CMK (cell line): ENCODE results near the gene TMEM198.

Source experiments
- DNase-seq: peaks from one replicate; pipeline ENCODE4 v3.0.0-alpha.2; 2010; ENCODE audit warnings: low read depth

Gene TMEM198

DNA sequence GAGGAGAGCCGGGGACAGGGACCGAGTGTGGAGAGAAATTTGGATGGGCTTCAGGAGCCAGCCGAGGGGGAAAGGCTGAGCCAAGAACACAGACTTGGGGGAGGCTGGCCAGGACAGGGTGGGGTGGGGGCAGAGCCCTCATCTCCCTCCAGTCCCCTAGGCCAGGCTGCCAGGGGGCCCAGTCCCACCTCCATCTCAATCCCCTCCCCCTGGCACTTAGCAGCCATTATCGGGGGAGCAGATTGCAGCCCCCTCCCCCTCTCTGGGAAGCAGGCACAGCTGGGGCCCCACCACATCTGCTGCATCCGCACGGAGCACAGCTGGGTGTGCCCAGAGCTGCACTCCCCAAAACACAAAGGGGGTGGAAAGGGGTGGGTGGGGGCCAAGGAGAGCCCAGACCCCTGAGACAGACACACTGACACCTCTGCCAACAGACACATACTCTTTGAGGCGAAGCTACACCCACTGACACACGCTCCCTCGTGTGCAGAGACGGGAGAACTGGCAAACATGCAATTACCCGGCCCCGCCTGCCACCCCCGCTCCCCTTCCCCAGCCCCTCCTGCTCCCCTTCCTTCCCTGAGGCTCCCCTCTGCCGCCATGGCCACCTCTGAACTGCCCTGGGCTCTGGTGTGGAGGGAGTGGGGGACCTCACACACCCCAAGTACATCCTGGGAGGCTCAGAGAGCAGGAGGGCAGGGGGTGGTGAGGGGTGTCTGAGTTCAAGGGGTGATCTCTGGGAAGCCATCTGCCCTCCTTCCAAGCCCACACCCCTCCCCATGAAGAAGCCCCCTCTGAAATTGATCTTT lies 34.7 kb upstream of the TMEM198 start:
- DNase-seq = no peak

DNA sequence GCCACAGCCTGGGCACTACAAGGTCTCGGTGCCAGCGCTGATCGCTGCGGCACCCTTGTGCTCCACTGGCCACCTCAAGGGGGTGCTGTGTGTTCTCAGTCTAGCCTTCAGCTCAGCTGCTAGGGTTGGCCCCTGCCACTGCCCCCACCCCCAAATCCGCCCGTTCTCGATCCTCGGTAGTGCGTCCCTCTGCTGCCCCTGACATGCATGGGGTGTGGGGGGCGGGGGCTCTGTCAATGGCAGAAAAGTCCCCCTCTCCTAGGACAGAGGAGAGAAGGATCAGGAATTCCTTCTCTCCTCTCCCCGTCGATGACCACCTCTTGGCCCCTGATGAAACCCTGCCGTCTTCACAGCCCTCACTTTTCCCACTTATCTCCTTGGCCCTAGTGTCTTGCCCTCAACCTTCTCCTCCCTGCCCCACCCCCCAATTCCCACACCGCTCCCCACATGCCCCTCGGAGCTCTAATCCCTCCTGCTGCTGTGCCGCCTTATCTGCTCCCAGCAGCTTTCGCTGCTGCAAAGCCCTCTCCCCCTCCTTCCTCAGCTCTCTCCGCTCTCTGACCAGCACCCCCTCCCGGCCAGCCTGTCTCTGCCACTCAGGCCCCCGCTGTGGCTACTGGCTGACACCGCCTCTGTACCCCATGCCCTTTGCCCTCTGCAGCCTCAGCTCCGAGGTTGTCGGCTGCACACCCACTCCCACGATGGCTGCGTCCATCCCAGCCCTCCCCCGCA lies 33.9 kb upstream of the TMEM198 start:
- DNase-seq = peak; percentile 97

DNA sequence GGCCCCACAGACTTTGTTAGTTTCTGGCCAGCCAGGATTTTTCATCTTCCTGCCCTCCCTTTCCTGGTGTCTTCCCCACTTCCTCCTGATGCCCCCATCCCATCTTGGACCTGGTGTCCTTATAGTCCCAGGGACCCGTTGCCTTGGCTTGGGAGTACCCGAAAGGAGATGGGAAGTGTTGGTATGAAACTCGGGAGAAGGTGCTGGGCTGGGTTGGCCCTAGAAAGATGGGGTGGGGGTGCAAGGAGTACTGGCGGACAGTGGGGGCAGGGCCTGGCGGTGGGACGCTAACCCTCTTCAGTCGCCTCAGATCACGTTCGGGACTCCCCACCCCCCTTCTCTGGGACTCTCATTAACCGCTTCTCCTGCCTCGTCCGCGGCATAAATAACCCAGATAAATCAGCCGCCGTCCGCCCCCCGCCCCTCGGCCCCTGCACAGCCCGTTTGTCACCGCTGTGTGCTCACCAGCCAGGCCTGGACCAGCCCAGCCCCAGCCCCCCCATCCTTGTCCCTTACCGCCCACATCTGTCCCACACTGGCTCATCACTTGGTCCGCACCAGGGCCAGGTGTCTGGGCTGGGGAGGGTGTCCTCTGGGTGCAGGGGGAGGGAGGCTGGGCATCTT lies 33.2 kb upstream of the TMEM198 start:
- no peak for DNase-seq

DNA sequence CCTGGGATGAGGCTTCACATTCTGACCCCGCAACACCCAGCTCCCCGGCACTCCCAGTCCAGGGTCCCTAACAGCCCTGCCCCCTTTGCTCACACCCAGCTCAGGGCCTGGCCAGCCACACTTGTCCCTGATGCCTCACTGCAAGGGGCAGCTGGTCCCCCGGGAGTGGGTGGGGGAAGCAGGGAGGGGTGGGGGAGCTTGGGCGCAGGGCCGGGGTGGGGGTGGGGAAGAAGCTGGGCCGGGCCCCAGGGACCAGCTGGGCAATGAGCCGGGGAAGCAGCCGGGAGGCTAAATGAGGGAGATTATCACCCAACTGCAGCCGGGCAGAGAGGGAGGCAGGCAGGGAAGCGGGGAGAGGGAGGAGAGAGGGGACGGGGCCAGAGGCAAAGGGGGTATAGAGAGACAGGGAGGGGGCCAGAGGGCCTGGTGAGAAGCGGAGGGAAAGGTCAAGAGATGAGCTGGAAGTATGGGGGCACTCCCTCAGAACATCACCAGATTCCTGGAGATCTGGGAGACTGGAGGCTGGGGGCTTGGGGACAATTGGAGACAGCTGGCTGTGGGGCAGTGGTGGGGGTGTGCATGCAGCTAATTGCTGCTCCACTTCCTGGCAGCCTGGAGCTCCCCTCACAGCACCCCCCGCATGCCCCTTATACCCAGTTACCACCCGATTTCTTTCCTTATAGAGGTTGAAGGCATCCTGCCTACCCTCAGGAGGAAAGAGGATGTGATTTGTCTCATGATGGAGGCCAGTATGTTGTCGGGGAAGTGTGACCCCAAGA lies 32.1 kb upstream of the TMEM198 start:
- no peak for DNase-seq

DNA sequence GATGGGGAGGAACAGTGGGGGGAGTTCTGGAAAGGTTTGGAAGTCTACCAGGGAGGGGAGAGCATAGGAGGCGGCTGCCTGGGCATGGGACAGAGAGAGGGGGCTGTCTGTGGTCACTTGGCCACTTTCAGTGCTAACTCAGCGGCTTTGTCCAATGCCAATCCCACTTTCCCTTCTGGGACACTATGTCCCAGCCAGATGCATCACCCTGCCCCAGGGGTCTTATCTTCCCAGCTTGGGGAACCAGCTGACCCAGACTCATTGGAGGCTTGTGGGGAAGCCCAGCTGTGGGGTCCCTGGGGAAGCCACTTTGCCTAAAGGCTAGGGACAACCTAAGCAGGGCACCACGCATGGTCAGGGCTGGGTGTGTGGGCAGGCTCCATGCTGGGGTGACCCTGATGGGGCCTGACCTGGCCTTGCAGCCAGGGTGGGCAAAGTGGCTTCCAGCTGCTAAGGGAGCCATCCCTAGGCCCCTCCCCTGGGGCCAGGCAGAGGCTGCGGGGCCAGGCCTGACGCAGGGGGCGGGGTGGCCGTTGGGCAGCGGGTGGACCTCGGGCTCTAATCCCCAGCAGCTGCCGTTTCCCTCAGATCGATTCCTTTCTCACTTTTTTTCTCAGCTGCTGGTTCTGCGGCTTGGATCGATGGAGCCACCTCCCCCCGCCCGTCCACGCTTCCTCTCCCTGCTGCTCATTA lies 31.2 kb upstream of the TMEM198 start:
- no peak for DNase-seq

DNA sequence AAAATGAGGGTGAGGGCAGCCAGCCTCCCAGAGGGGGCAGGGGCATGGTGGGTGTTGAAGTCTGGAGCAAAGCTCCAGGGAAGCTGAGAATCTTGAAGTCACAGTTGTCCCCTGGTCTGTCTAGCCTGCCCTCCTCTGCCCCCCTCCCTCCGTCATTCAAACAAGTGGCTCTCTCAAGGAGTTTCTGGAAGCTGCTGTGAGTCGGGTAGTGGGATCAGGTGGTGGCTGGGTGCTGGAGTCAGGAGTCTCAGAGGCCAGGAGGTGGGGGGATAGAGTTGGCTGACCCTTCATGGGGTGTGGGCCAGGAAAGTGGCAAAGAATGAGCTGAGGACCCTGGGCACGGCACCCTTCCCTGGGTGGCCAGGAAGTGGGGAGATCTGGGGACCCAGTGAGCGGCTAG lies 30.0 kb upstream of the TMEM198 start:
- DNase-seq = no peak

DNA sequence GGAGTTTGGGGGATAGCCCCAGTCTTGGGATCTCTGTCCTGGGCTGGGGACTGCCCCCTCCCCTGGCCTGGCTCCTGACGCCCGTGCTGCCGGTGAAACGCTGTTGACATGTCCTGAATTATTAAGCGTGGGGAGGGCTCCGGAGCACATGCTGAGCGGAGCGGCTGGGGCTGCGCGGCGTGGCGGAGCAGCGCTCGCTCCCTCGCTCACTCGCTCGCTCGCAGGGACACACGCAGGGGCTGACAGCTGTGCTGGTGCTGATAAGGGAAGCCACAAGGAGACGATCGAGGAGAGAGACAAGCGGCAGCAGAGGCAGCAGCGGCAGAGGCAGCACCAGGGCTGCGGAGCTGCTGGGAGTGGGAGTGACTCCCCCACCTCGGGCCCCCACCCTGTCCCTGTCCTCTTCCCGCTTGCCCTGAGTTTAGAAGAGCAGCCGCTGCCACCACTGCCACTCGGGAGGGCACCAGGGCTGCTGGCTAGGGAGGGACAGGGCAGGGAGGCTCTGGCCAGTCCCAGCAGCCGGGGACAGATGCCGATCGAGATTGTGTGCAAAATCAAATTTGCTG lies 29.5 kb upstream of the TMEM198 start, which contains the start of gene ASIC4:
ASIC4 (plus strand) TSS at position 287 of the 566 bp plus-strand sequence; CDS start at position 530, 243 bp downstream.
- DNase-seq = peak; percentile 87

DNA sequence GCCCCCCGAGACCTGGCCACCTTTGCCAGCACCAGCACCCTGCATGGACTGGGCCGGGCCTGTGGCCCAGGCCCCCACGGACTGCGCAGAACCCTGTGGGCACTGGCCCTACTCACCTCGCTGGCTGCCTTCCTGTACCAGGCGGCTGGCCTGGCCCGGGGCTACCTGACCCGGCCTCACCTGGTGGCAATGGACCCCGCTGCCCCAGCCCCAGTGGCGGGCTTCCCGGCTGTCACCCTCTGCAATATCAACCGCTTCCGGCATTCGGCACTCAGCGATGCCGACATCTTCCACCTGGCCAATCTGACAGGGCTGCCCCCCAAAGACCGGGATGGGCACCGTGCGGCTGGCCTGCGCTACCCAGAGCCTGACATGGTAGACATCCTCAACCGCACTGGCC lies 29.0 kb upstream of the TMEM198 start:
- DNase-seq = no peak

DNA sequence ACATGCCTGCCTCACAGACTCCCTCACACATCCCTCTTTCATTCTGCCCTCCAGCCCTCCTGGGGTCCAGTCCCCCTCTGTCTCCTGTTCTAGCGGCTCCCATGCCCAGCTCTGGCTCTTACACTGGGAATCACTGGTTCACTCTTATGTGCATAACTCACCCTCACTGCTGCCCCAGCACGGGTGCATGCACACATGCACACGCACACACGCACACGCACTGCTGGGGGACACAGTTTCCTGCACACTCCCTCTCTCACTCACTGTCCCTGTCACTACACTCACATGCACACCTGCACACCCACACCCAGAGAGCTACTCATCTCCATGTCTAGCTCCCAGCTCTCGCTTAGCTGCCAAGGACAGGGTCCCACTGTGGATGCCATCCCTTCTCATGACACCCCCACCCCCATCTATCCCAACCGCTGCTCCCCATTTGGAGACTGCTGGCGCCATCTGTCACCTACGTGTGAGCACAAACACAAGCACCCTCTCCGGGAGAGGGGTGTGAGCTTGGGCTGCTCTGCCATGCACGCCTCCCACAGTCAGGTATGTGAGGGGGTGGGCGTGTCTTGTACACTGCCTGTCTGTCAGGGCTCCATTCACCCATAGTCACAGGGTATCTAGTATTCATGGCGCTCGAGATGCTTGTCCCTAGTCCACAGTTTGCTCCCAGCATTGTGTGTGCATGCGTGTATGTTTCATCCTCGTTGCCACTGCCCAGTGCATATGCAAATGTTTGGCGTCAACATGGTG lies 27.8 kb upstream of the TMEM198 start:
- no peak for DNase-seq

DNA sequence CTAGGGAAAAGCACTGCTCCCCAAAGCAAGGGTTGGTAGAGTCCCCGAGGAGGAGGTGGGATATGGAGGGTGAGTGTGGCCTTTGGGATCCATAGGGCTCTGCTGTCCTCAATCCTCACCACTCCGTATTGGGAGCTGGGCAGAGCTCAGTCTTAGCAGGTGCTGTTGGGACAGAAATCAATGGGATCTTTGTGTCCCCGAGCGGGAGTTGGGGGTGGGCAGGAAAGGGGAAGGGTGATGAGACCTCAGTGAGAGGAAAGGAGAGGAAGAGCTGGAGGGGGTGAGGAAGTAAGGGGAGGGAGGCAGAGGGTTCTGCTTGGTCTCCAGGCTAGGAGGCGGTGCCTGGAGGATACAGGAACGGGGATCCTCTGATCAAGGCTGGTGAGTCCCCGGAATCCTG lies 26.9 kb upstream of the TMEM198 start:
- no peak for DNase-seq

DNA sequence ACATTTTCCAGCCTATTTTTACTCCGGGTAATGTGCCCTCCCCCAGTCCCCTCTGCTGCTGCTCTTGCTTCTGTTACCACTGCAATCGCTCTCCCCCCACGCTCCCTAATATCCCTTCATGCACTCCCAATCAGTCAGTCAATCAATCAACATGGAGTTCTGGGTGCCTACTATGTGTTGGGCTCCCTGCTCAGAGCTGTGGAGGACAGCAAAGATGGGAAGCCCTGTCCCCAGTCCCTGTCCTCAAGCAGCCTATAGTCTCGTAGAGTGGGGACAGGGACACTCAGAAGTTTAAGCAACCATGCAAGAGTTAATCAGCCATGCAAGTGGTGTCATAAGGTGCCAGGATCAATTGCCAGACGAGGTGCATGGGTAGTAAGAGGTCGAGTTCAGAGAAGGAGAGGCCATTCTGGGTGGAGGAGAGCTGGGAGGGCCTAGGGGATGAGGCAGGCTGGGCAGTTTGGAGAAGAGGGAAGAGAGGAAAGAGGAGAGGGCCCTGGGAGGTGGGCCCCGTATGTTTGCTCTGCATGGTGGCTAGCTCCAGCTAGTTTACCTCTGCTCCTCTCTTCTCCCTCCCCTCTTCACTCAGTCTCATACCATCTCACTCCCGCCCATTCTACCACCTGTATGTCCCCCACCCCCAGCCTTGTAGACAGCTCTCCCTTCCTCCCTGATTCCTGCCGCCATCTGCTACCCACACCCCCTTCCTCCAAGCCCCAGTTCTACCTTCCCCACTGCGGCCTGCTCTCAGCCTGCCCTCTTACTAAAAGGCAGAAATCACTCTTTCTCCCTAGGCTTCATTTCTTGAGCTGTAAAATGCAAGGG lies 25.7 kb upstream of the TMEM198 start:
- no peak for DNase-seq

DNA sequence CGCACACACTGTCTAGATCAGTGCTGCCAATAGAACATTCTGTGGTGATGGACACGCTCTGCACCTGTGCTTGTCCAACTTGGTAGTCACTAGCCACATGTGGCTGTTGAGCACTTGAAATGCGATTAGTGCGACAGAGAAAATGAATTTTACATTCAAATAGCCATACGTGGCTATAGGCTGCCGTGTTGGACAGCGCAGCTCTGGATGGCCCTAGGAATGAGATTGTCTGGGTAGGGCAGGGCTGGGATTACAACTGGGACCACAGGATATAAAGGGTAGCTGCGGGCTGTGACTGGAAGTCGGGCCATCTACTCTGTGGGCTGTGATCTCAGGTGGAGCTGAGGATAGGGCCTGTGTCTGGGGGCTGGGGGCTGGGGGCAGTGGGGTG lies 24.3 kb upstream of the TMEM198 start:
- no peak for DNase-seq

DNA sequence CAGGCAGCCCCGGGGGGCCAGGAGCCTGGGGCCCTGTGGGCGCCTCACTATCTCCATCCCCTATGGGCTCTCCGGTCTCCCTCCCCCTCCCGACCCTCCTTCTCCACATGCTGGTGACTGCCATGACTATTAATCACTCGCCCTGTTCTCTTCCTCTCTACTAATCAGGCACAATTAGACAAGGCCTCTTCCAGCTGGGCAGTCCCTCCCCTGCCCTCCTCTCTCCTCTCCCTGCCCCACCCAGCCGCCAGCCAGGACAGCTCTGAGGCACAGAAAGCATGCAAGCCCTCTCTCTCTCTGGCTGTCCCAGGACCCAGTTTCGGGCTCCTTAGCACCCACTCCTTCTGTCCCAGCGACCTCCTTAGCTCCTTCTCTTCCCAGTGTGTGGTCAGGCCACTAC lies 23.7 kb upstream of the TMEM198 start:
- DNase-seq = no peak

DNA sequence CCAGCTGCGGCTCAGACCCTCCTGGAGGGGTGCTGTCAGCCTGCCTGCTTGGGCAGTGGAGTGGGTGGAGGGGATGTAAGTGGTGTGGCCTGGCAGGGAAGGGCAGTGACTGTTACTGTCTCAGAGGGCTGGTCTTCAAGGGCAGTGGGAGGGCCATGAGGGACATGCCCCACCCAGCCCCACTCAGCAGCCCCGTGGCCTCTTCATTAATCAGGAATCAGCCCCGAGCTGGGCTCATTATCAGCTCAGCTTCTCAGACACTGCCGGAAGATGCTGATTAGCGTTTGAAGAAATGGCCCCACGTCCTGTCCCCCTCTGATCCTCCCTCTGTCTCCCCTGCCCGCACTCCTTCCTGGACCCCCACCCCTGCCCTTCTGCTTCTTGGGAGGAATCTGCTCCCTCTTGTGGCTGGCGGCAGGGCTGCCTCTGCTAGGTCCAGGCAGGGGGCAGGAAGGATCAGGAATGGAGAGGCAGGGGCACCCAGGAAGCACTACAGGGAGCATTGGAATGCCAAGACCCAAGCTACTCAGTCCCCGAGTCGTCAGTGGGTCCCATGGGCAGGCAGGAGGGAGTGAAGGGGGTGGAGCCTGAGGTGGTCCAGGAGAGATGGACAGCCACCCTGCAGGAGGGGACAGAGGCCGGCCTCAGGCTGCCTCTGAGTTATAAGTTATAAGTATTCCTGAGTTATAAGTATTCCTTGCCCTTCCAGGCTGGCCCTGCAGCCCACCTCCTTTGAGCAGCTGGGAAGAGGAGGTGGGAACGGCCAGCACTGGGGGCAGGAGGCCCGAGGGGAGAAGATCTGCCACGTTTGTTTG lies 22.6 kb upstream of the TMEM198 start:
- DNase-seq = peak; percentile 93

DNA sequence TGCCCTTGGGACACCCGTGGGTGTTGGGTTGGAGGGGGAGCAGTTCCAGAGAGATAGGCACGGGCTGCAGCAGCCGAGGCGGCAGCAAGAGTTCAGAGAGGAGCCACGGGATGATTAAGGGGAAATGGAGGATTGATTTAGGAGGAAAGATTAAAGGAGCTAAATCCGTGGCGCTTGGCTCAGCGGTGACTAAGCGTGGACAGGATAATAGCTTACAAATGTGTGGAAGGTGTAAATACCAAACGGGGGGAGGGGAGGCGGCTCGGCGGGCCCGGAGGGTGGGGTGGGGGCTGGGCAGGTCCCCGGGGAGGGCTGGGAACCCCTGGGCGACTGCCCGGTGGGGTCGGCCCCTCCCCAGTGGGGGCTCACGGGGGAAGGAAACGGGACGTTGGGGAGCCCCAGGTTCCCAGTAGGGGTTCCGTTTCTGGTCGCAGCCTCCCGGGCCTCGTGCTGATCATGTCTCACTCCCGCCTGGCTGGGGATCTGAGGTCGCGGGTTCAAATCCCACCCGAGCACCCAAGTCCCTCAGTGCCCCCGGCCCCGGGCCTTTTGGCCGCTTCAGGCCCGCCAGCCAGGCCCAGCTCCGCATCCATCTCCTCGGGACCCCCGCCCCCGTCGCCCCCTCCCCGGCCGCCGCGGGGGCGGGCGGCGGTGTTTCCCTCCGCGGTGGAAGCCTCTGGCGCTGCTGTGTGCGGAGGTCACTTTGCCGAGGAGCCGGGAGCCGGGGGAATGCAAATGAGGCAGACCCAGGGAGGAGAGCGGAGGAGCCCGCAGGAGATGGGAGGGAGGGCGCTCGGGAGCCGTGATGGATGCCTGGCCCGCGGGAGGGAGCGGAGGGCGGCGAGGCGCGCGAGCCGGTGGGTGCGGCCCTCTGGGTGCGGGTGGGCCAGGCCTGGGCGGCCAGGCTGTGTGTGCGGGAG lies 21.5 kb upstream of the TMEM198 start:
- no peak for DNase-seq

DNA sequence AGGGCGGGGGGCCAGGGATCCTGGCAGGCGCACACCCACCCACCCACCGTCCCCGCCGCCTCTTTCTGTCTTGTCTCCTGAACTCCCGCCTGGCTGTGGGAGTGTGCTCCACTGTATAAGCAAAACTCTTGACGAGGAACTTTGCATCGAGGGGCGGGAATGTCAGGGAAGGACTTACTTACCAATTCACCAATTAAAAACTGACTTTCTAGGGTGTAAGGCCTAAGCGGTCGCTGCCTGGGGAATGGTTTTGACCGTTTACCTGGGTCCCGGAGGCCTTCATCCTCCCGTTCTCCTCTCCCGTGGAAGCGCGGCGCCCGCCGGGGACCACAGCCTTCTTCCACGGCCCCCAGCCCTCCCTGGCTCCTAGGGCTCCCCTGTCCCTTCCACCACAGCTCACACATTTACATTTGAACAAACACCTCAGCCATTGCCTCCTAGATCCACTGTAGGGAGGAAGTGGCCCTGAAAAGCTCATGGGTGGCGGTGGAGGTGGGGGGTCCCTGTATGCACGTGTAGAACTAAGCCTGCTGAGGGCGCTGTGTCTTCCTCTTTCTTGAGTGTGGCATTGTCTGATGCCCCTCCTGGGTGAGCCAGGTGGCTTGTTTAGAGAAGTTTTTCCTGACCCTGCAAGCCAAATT lies 20.7 kb upstream of the TMEM198 start:
- no peak for DNase-seq

DNA sequence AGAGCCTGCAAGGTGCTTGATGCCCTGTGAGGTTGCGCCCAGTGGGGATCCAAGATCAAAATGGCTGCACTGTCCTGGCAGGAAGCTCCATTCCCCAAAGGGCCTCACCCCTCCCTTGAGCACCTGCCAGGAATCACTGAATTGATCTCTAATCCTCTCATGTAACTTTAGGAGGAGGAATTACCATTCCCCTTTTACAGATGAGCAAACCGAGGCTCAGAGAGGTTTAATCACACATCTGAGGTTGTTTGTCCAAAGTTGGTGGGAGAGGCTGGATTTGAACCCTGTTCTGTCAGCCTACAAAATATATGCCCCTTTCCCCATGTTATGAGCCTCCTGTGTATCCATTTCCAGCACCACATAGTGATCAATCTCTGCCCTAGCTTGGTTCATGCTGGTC lies 19.0 kb upstream of the TMEM198 start:
- DNase-seq = no peak
